GM10266 (cell line): ENCODE measurements around the gene ENHO.
A peak's percentile ranks its signal among the peaks of the same experiment; 100 is the strongest.

ENCODE experiments used
- DNase-seq: peaks from one replicate; pipeline ENCODE4 v3.0.0; 2012; ENCODE audit errors: extremely low spot score
- CTCF ChIP-seq: IDR thresholded peaks from 2 replicates; pipeline ENCODE4 v1.5.1; 2012; ENCODE audit warnings: mild to moderate bottlenecking, low read depth; ENCODE audit not compliant: control insufficient read depth, insufficient read depth; ENCODE audit errors: missing control alignments

ENHO gene

DNA sequence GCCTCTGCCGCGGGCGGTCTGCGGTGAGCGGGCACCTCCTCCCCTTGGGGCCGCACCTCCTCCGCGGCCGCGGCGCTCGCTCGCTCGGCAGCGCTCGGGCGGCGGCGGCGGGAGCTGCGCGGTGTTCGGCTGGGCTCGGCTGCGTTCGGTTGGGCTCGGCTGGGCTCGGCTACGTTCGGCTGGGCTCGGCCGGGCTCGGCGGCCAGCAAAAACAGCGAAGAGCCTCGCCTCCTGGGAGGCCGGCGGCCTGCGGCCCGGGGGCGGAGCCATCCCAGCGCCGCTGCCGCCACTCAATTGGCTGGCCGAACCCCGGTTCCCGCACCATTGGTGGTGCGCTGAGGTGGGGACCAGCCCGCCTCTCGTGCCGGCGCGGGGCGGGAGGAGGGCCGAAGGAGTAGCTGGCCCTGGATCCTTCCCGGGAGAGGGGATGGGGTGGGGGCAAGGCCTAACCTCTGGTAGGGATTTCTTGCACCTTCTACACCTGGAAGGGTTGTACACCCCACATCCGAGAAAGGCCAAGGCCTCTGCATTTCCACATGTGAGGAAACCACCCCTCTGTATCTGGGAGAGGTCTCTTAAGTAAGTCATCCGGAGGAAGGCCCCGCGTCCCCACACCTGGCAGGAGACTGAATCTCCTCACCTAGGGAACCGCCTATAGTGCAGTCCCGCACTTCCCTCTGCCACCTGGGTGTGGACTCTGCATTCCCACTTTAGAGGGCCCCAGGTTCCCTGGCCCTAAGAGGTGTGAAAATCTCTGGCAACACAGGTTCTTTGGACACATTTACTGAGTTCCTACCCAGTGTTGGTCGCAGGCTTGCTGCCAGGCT is at the start of gene ENHO:
Gene ENHO, minus strand, starts transcription at position 20 of the 827 bp plus-strand sequence. CDS start 1,295 bp downstream, outside the sequence.
- TF ChIP-seq CTCF = no peak
- DNase-seq = peak; percentile 96

DNA sequence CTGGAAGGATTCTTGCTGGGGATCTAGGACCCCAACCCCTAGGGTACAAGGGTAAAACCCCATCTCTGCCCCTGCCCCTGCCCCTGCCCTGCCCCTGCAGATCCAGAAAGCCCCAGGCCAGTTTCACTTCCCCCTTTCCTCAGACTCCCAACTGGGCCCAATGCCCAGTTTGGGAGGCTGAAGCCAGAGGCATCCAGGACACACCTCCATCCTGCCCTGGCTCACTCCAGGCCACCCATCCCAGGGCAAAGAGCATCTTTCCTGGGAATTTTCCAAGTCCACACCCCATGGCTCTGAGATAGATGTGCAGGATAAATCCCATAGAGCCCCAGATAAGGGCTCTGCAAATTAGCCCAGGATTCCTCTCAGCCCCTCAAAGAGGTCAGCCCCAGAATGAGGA is 49.3 kb upstream of the ENHO start:
- no peak for TF ChIP-seq CTCF
- no peak for DNase-seq

DNA sequence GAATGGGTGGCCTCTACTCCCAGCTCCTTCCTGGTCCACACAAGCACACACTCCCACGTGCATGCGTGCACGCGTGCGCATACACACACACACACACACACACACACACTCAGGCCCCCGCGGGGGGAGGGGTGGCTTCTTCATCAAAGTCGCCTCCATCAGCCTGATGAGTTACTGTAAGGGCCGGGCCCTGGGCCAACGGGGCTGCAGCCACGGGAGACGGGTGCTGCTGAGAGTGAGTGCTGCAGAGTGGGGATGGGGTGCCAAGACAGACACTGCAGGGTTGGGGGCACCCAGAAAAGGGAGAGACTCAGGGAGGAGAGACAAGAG is 48.7 kb upstream of the ENHO start:
- no peak for DNase-seq
- no peak for TF ChIP-seq CTCF

DNA sequence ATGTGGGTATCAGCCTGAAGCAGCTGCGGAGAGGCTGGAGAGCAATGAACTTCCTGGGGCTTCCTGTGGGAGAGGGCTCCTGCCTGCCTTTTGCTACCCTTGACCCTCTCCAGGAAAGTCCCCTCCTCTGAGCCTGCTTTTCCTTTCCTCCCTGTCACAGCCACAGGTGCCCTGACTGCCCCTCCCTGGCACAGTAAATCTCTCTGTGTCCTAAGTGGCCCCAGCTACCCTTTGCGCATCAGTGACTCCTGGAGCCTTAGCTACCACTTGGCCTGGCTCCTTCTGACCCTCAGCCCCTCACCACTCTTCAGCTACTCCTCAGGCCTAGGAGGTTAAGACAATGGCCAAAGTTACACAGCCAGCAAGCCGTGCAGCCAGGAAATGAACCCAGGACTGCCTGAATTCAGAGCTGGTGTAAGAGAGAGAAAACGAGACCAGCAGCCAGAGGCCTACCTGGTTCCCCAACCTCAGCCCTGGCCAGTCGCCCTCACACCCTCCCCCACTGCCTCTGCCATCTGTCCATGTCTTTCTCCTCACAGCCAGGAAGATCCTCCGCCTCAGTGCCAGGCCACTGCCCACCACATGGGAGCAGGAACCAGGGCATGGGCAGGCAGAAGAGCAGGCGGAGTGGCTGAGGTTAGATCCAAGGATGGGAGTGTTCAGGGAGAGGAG is 48.2 kb upstream of the ENHO start:
- no peak for TF ChIP-seq CTCF
- DNase-seq = no peak

- no peak for TF ChIP-seq CTCF
- no peak for DNase-seq
Observed at GRCh38 chr9:34570376-34570775, 47.6 kb upstream of the ENHO start.

DNA sequence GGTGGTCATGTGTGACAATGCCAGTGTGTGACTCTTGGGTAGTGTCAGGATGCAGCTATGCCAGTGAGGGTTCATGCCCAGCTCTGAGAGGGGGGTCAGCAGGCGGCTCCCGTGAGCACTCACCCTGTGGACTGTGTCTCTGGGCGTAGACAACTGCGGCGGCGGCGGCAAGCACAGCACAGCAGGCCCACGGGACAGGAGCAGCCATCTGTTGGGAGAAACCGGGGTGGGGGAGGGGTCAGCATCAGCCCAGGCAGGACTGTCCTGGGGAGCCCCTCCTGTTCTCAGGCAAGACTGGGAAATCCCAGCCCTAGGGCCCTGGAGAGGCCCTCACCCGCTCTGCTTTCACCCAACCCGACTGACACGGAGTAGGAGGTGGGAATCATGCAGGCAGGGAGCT is 46.0 kb upstream of the ENHO start:
- no peak for DNase-seq
- TF ChIP-seq CTCF = no peak

DNA sequence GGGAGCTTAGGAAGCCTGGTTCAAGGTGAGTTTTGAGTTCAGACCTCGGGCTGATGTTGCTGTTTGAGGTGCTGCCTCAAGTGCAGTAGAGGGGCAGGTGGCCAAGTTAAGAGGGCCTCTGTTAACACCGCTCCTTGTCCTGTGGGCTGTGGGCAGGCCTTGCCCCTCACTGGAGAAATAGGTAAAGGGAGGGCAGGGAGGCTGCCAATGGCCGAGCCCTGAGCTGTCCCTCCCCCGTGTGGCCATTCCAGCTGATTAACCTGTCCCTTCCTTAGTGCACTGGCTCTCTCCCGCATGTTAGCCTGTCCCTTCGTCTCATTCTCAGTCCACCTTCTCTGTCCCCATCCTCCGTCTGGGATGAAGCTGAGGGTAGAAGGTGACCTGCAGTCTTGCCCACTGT is 45.3 kb upstream of the ENHO start:
- DNase-seq = no peak
- TF ChIP-seq CTCF = no peak
